HG03521 (cell line): Measurements from ENCODE around the gene HOXD8.

Experiments used
- ATAC-seq: cut with Tn5 transposase; IDR thresholded peaks from one replicate; pipeline ENCODE4 v1.9.1; 2021; ENCODE audit warnings: mild to moderate bottlenecking, moderate library complexity; ENCODE audit not compliant: unreplicated experiment

HOXD8 gene

GRCh38 chr2:176157499-176158185 lies 28.1 kb downstream of the HOXD8 start:
- no peak for ATAC-seq

DNA sequence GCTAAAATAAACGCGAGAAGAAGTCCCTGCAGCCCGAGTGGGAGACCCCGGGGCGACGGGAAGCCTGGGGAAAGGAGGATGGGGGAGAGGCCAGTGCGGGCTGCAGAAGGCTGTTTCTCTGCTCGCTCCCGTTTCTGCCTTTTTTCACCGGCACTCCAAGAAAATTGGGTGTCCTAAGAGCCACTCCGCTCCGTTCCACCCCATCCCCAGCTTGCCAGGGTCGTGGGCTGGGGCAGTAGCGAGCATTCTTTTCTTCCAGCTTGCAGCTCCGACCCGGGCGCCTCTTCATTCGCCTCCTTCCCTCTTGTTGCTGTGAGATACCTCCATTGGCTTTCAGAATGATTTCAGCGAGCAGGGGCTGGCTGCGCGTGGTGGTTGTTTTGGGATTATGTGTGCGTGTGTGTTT lies 28.7 kb downstream of the HOXD8 start:
- no peak for ATAC-seq

DNA sequence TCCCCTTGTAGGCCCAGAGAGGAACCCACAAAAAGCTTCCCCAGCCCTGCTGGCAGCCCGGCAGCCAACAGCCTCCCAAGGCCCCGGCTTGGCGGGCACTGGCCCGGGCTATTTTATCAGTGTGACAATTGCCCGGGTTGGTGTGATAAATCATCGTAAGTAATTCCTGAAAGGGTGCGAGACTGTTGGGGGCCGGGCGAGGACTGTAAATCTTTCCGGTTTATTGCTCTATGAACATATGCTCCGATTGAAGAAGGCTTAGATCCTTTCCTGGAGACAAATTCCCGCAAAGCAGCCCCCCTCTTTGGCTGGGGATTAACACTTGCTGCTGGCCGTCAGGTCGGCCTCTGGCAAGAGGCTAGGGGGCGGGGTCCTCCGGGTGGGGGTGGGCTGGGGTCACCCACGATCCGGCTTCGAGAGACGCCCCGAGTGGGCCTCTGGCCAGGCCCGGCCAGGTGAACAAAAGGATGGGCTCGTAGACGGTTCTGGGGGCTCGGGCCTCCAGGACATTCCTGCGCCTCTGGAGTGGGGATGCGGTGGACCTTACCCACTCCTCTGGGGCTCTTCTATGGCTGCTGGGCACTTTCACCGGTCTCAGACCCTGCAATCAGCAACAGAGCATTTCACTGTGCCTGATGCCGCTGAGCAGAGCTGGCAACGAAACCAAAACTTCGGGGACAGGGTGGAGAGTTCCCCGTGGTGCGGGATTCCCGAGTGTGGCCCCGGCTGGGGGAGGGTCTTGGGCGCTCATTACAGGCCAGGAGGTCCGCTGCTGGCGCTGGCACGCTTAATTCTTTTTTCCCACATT lies 29.6 kb downstream of the HOXD8 start:
- ATAC-seq: no peak

GRCh38 chr2:176159663-176160250 lies 30.3 kb downstream of the HOXD8 start:
- no peak for ATAC-seq

GRCh38 chr2:176160251-176160985 lies 30.9 kb downstream of the HOXD8 start:
- ATAC-seq: no peak

DNA sequence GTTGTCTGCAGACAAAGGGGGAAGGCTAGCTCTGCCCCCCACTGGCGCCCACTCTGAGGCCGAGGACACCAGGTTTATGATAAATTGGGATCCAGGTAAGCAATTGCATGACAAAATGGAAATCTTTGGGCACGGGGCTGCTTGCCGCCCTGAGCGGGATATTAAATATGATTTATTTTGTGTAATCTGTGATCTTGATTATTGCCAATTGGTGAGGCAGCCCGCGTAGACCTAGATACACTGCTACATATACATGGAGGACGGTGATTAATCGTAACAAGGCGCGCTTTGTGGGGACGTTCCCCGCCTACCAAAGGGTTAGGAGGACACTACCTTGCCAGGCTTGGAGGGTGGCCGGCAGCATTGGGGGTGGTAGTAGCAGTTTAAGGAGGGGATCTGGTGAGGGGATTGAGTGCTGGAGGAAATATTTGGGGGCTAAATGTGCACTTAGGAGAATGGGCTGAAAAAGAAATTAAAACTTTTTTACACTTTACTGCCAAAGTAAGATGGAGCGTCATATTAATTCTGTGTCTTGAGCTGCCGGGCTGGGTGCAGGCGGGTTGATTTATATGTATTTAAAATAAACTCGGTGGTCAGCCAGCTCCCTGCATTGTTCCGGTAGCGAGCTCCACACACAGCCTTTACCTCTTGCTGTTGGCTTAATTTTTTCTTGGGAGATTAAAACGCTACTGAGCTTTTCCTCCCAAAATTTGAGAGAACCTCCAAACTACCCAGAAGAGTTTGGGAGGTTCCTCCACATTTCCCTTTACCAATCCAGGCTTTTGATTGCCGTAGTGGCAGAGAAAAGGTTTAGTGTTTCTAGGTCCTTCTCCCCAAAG lies 31.7 kb downstream of the HOXD8 start:
- ATAC-seq: no peak

DNA sequence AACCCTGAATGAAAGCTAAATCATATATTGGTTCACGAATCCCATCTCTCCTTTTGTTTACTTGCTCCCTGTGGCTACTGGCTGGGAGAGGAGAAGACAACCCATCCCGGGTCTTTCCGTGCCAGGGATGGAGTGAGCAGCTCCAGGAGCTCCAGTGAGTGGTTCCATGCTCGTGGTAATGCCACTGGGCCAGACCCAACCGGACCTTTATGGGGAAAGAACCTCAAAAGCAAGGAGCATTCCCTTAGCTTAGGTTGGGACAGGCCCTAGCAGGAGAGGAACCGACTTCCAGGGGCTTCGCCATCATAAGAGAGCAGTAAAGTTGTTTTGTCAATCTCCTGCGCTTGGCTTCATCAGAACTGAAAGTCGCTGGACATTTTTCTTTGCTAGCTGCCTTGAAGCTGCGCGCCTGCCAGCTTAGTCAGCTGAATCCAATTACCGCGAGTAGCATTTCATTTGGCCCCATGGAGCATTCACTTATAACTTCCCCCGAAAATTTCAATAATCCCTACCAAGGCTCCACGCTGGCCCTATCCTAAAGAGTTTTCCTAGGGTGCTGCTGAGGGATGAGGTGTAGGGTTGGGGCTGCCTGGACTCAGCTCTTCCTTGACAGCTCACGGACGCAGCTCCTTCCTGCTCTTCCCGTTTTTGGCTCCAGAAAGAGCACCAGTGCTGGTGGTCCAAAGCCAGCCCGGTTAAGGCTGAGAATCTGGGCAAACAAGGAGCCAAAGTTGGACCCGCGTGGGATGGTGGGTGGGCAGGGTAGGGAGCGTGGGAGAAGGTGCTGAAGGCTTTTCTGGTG lies 32.5 kb downstream of the HOXD8 start:
- ATAC-seq: no peak

GRCh38 chr2:176162911-176163671 lies 33.6 kb downstream of the HOXD8 start:
- ATAC-seq: no peak

DNA sequence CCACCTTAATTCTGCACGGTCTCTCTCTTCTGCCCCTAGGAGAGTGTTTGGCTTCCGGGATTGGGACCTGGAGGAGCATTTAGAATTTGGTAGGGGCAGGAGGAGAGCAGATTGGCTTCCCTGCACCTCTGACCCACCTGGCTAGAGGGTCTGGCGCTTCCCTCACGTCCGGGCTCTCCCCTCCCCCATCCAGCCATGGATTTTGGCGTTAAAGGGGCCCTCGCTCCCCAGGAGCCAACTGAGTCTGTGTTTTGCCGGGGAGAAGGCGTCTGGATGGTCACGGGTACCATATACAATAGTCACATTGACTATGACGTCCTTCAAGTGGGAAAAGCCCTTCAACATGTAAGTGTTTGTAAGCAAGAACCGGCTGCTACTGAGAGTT lies 34.2 kb downstream of the HOXD8 start:
- ATAC-seq: no peak

GRCh38 chr2:176164201-176164600 lies 34.7 kb downstream of the HOXD8 start:
- ATAC-seq: no peak

- ATAC-seq: no peak
These were observed 35.3 kb downstream of the HOXD8 start for GRCh38 chr2:176164611-176165369.

- ATAC-seq: no peak
These were observed 36.0 kb downstream of the HOXD8 start for GRCh38 chr2:176165370-176166050.

DNA sequence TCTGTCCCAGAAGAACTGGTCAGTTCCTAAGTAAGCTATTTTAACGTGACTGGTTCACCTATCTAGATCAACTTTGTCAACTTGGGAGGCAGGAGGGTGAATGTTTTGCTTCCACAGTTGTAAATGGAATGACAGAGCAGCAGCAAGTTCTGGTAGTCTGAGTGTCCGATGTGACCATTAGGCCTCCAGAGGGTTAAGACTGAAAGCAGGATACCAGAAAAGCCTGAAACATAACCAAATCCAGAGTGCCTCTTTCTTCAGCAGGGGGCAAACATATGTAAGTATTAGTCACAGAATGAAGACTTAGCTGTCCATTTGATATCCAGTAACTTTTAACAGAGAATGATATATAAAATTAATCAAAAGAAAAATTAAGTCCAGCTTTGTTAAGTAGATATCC lies 36.8 kb downstream of the HOXD8 start:
- no peak for ATAC-seq

DNA sequence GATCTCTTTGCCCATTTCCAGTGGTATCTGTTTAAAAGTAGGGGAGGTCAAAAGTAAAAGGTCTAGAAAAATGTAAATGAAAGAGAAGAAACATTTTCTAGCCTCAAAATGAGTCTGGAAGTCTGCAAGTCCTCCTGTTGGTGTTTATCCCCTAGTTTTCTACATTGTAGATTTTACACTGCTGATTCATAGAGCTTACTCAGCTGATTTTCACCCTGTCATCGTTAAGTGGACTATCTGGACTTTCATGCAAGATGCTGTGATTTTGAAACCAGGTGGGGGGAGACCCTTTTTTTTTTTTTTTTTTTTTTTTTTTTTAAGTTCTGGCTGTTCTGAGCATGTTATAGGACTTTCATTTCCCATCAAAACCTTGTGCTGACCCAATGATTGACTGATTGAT lies 37.9 kb downstream of the HOXD8 start:
- ATAC-seq: no peak

DNA sequence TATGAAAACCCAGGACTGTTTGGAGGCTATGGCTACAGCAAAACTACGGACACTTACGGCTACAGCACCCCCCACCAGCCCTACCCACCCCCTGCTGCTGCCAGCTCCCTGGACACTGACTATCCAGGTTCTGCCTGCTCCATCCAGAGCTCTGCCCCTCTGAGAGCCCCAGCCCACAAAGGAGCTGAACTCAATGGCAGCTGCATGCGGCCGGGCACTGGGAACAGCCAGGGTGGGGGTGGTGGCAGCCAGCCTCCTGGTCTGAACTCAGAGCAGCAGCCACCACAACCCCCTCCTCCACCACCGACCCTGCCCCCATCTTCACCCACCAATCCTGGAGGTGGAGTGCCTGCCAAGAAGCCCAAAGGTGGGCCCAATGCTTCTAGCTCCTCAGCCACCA lies 39.7 kb downstream of the HOXD8 start:
- no peak for ATAC-seq

DNA sequence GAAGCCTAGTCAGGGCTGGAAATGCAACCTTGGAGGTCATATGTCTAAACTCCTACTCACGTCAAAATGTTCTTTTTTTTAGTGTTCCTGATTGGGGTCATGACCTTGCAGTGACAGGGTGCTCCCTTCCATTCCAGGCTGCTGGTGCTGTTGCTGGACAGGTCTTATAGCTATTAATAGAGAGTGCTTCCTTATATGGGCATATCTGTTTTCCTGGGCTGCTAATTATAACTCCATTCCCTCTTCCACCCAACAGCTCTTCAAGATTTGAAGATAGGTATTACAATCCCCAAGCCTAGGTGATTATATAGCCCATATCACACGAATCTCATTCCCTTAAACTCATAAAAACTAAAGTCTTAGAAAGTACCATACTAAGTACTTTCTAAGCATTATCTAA lies 40.2 kb downstream of the HOXD8 start:
- ATAC-seq: no peak

GRCh38 chr2:176170602-176171305 lies 41.2 kb downstream of the HOXD8 start:
- ATAC-seq: no peak
